B cell (primary cell): ENCODE measurements around the gene ZFYVE9. TPM values are rescaled to one million over a fixed set of nuclear protein-coding genes. Genes with fewer than 3 reads are reported as not detected.

Experiments
- ATAC-seq: fragments of 200-7000 bp; cut with Tn5 transposase; one replicate; pipeline ENCODE4 v1.10.0; 2021; ENCODE audit warnings: low read depth, mild to moderate bottlenecking, moderate number of reproducible peaks, moderate library complexity
- CTCF ChIA-PET: fragments of 350-600 bp; sonication (Branson Sonifier 250); formaldehyde crosslinking; loops from one replicate; lab custom pipeline; 2021; ENCODE audit warnings: antibody characterized with exemption, inconsistent platforms; lab: Charles Lee
- POLR2A ChIA-PET: fragments of 350-600 bp; sonication (Branson Sonifier 250); formaldehyde crosslinking; loops from one replicate; lab custom pipeline; 2021; ENCODE audit warnings: antibody characterized with exemption; lab: Charles Lee
- DNase-seq: peaks from one replicate; pipeline ENCODE4 v3.0.0; 2013
- H2AFZ ChIP-seq: 2 replicates; pipeline ENCODE4 v1.6.1; 2012; ENCODE audit warnings: mild to moderate bottlenecking, low read depth, low read length; ENCODE audit not compliant: insufficient read depth, poor library complexity, severe bottlenecking
- H3K27ac ChIP-seq, 2 donors: 1 replicate in 1 of 2; 2 replicates in 1 of 2; pipeline ENCODE4 v1.5.1; 2012 to 2013; ENCODE audit warnings: low read length in 2 of 2, mild to moderate bottlenecking in 2 of 2, moderate library complexity in 1 of 2
- H3K27me3 ChIP-seq, 4 experiments: fragments of 200-600 bp in 1 of 4; sonication (generic) in 1 of 4; replicated peaks in 1 of 4; 1 replicate in 2 of 4; 2 replicates in 2 of 4; pipeline versions ENCODE4 v1.6.1 to v1.7.0; 2013 to 2016; ENCODE audit warnings: low read length in 3 of 4, mild to moderate bottlenecking in 2 of 4, mixed read lengths in 1 of 4, moderate library complexity in 1 of 4; ENCODE audit not compliant: insufficient read depth in 4 of 4, control insufficient read depth in 3 of 4; ENCODE audit errors: control extremely low read depth in 1 of 4
- H3K36me3 ChIP-seq, 2 experiments: replicated peaks in 1 of 2; 1 replicate in 1 of 2; 2 replicates in 1 of 2; pipeline versions ENCODE4 v1.6.1 to v1.7.1; 2013; ENCODE audit warnings: low read length in 1 of 2; ENCODE audit not compliant: insufficient read depth in 2 of 2, control insufficient read depth in 1 of 2; ENCODE audit errors: control extremely low read depth in 1 of 2, extremely low read depth in 1 of 2
- H3K4me1 ChIP-seq, 2 donors: fragments of 200-600 bp in 1 of 2; sonication (generic) in 1 of 2; 1 replicate in 1 of 2; 2 replicates in 1 of 2; pipeline versions ENCODE4 v1.5.1 to v1.6.1; 2013 to 2017; ENCODE audit warnings: low read length in 2 of 2; ENCODE audit not compliant: control insufficient read depth in 2 of 2, insufficient read depth in 2 of 2
- H3K4me2 ChIP-seq: replicated peaks from 2 replicates; pipeline ENCODE3; 2012; ENCODE audit warnings: mild to moderate bottlenecking, low read depth, low read length; ENCODE audit not compliant: poor library complexity, severe bottlenecking
- H3K4me3 ChIP-seq, 5 experiments: fragments of 200-600 bp in 1 of 5; sonication (generic) in 1 of 5; 1 replicate in 3 of 5; 2 replicates in 2 of 5; pipeline versions ENCODE4 v1.5.1 to v1.7.0; 2011 to 2016; ENCODE audit warnings: low read length in 4 of 5, mild to moderate bottlenecking in 4 of 5, low read depth in 2 of 5, control low read depth in 1 of 5, moderate library complexity in 1 of 5; ENCODE audit not compliant: insufficient read depth in 1 of 5; ENCODE audit errors: control extremely low read depth in 1 of 5, extremely low read depth in 1 of 5
- H3K79me2 ChIP-seq: fragments of 200-600 bp; sonication (generic); one replicate; pipeline ENCODE4 v1.6.0; 2016; ENCODE audit warnings: low read length; ENCODE audit not compliant: control insufficient read depth, insufficient read depth
- H3K9ac ChIP-seq: fragments of 200-600 bp; sonication (generic); 2 replicates; pipeline ENCODE4 v1.6.1; 2017; ENCODE audit warnings: mild to moderate bottlenecking, low read length, moderate library complexity
- H3K9me3 ChIP-seq, 3 donors: one replicate each; pipeline versions ENCODE4 v1.6.1 to v1.7.1; 2013; ENCODE audit warnings: low read length in 2 of 3; ENCODE audit not compliant: control insufficient read depth in 2 of 3, insufficient read depth in 1 of 3; ENCODE audit errors: control extremely low read depth in 1 of 3
- H4K20me1 ChIP-seq: 2 replicates; pipeline ENCODE4 v1.6.0; 2012; ENCODE audit warnings: mild to moderate bottlenecking, low read length; ENCODE audit not compliant: insufficient read depth, control insufficient read depth, poor library complexity, severe bottlenecking
- H3K27ac Mint-ChIP-seq: one replicate; pipeline ENCODE4 v1.8.0; 2021; ENCODE audit warnings: mixed read lengths
- H3K27me3 Mint-ChIP-seq: one replicate; pipeline ENCODE4 v1.8.0; 2021; ENCODE audit warnings: mixed read lengths
- H3K4me1 Mint-ChIP-seq: one replicate; pipeline ENCODE4 v1.8.0; 2021; ENCODE audit warnings: mixed read lengths
- H3K4me3 Mint-ChIP-seq: one replicate; pipeline ENCODE4 v1.8.0; 2021; ENCODE audit warnings: mixed read lengths
- H3K9me3 Mint-ChIP-seq: one replicate; pipeline ENCODE4 v1.8.0; 2022; ENCODE audit warnings: mixed read lengths; ENCODE audit not compliant: insufficient read depth
- EZH2 ChIP-seq: IDR thresholded peaks from 2 replicates; pipeline ENCODE4 v1.6.1; 2012; ENCODE audit warnings: borderline replicate concordance, low read depth, mild to moderate bottlenecking, moderate library complexity, low read length; ENCODE audit not compliant: insufficient read depth, poor library complexity, severe bottlenecking
- WGBS: methylation state at CpG from one replicate; pipeline ENCODE4 v1.1.5; 2013; ENCODE audit warnings: missing lambda C conversion rate; ENCODE audit not compliant: insufficient coverage; 5-methylcytosine and 5-hydroxymethylcytosine counted together
- intact Hi-C: fragments of 100-400 bp; cut with micrococcal nuclease; formaldehyde crosslinking; loops from one replicate; pipeline ENCODE4 v1.10.0; 2022
- polyA plus RNA-seq: library from polyadenylated mRNA; depleted of rRNA; stranded (reverse); fragments of >200 nt; gene quantifications from 2 replicates; pipeline ENCODE4 v1.2.3, GENCODE V29; 2012
- total RNA-seq, 2 donors: library from RNA; stranded (reverse); fragments of 120-200 nt in 1 of 2; gene quantifications; 1 replicate in 1 of 2; 2 replicates in 1 of 2; pipeline versions ENCODE4 v1.2.3 to v1.2.4, GENCODE V29; 2013 to 2022
- TF ChIP-seq, protein P1 (sequence below): fragments of 200-600 bp; IDR thresholded peaks from one replicate; pipeline ENCODE4 v1.8.0; 2022; ENCODE audit warnings: antibody characterized with exemption, mild to moderate bottlenecking

Gene ZFYVE9
- total and polyA plus RNA-seq, 2 donors (not counting 1 experiment from before 2014, with no cell fraction given) = 0.16 to 3.3 TPM

DNA sequence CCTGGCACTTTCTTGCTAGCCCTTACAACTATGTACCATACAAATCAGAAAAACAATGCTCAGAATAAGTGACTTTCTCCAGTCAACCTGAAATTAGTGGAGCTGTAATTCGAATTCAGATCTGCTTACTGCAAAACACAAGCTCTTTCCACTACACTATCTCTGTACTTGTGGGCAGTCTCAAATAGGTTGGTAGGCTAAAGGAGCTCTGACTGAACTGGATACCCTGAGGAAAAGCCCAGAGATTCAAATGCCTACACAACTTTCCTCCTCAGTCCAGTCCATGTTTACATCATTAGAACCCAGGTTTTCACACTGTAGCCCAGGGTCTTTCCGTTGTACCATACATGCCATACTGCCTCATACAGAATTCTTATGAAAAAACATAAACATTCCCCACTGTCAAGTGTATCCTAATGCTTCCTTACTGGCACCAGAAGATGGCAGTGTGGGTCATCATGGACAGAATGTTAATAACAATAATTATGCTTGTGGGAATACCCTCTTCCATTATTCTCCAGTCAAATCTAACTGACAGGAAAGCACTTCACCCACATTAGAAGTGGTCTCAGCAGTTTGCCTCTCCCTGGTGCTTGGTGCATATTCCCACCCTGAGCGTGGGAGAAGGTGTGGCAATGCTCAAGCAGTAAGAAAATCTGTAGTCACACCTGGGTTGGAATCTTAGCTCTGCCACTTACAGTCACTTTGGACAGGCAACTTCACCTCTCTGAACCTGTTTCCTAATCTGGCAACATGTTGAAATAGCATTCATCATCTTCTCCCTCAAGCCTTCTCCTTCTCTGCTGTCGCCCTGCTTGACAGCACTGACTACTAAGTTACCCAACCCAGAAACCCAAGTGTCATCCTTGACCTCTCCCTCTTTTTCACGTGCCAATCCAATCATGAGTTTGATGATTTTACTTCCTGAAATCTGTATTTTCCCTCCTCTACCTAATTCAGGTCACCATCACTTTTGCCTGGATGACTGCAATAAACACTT is 14.4 kb upstream of the ZFYVE9 start:
- TF ChIP-seq EZH2 = no peak
- TF ChIP-seq, protein P1, sequence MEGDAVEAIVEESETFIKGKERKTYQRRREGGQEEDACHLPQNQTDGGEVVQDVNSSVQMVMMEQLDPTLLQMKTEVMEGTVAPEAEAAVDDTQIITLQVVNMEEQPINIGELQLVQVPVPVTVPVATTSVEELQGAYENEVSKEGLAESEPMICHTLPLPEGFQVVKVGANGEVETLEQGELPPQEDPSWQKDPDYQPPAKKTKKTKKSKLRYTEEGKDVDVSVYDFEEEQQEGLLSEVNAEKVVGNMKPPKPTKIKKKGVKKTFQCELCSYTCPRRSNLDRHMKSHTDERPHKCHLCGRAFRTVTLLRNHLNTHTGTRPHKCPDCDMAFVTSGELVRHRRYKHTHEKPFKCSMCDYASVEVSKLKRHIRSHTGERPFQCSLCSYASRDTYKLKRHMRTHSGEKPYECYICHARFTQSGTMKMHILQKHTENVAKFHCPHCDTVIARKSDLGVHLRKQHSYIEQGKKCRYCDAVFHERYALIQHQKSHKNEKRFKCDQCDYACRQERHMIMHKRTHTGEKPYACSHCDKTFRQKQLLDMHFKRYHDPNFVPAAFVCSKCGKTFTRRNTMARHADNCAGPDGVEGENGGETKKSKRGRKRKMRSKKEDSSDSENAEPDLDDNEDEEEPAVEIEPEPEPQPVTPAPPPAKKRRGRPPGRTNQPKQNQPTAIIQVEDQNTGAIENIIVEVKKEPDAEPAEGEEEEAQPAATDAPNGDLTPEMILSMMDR = peak; percentile 50
- Mint-ChIP-seq H3K9me3 (no peaks in the 10 kb centered on the region), H3K27ac (no peak overlapping the region), H3K4me3 (no peak overlapping the region), H3K27me3 (peaks cover 51% of the 10 kb centered on the region), H3K4me1 (peaks cover 3% of the 10 kb centered on the region)
- ChIA-PET POLR2A (no interaction called here), CTCF (interaction anchor here (0.6 to 2.7 kb wide), 14 partner anchors 10 to 591 kb away, joined by 3 to 25 read pairs (median 3); no protein-coding TSS in a partner anchor)
- no peak for ATAC-seq
- H4K20me1 ChIP-seq = no peaks in the 10 kb centered on the region
- peak; percentile 45 for DNase-seq
- H3K9me3 ChIP-seq = no peaks in the 10 kb centered on the region
- H2AFZ ChIP-seq = no peak overlapping the region
- no peaks in the 10 kb centered on the region for H3K4me1 ChIP-seq
- H3K4me3 ChIP-seq = no peak overlapping the region
- peaks cover 0 to 5% (median 4%) of the 10 kb centered on the region in 4 experiments for H3K27me3 ChIP-seq
- WGBS = 52% methylated on average over 4 of the region's 5 CpGs
- no peak overlapping the region for H3K27ac ChIP-seq
- no peaks in the 10 kb centered on the region for H3K79me2 ChIP-seq
- no peak overlapping the region for H3K9ac ChIP-seq
- no peaks in the 10 kb centered on the region for H3K36me3 ChIP-seq
- intact Hi-C loops = loop anchor here (1.0 kb wide), 2 partner anchors 169 to 559 kb away; no protein-coding TSS in a partner anchor
- H3K4me2 ChIP-seq = no peak overlapping the region
